HepG2 (cell line): ENCODE results near the gene KLRD1.

ENCODE experiments used
- CEBPB ChIP-seq: IDR thresholded peaks from 2 replicates; pipeline ENCODE4 v1.6.1; 2011; ENCODE audit warnings: low read depth, low read length, improper control_type of control experiment, borderline replicate concordance
- EP300 ChIP-seq, 3 experiments: sonication (generic) in 1 of 3; formaldehyde crosslinking in 1 of 3; IDR thresholded peaks; 2 replicates each; pipeline versions ENCODE4 v1.5.1 to v1.6.1; 2011 to 2020; ENCODE audit warnings: low read depth in 2 of 3, low read length in 2 of 3, borderline replicate concordance in 1 of 3, improper control_type of control experiment in 1 of 3, mild to moderate bottlenecking in 1 of 3, missing genetic modification reagents in 1 of 3, moderate library complexity in 1 of 3
- FLYWCH1 ChIP-seq: sonication (generic); formaldehyde crosslinking; IDR thresholded peaks from 2 replicates; pipeline ENCODE4 v1.8.1; 2023; ENCODE audit warnings: mild to moderate bottlenecking, missing genetic modification reagents
- FOXM1 ChIP-seq: sonication (generic); formaldehyde crosslinking; IDR thresholded peaks from 2 replicates; pipeline ENCODE4 v1.5.0; 2020; ENCODE audit warnings: missing genetic modification reagents
- IRX3 ChIP-seq: sonication (generic); formaldehyde crosslinking; IDR thresholded peaks from 2 replicates; pipeline ENCODE4 v1.8.1; 2023; ENCODE audit warnings: mild to moderate bottlenecking, low read depth, missing genetic modification reagents, borderline replicate concordance
- NR3C1 ChIP-seq: sonication (generic); formaldehyde crosslinking; IDR thresholded peaks from 2 replicates; pipeline ENCODE4 v1.4.0; 2020; ENCODE audit warnings: missing genetic modification reagents
- SIN3A ChIP-seq: IDR thresholded peaks from 2 replicates; pipeline ENCODE4 v1.6.1; 2011; ENCODE audit warnings: low read depth, mild to moderate bottlenecking, control low read depth, low read length, borderline replicate concordance
- TP53 ChIP-seq: sonication (generic); formaldehyde crosslinking; conservative IDR thresholded peaks from 2 replicates; pipeline ENCODE4 v1.4.0; 2020; ENCODE audit warnings: missing genetic modification reagents
- ZBTB33 ChIP-seq: sonication (generic); formaldehyde crosslinking; IDR thresholded peaks from 2 replicates; pipeline ENCODE4 v1.4.0; 2020; ENCODE audit warnings: missing genetic modification reagents
- TF ChIP-seq, protein P1 (sequence below): sonication (generic); formaldehyde crosslinking; IDR thresholded peaks from 2 replicates; pipeline ENCODE4 v1.5.0; 2020; ENCODE audit warnings: mild to moderate bottlenecking, missing genetic modification reagents, moderate library complexity

- TF ChIP-seq ZBTB33 (no peak), NR3C1 (CRISPR knock-in tag) (no peak), IRX3 (CRISPR knock-in tag) (no peak), FLYWCH1 (no peak), TP53 (no peak), EP300 (IDR thresholded peaks at IDR 0.05; ENCODE audit: low read depth in 2 of 2, low read length in 2 of 2) (no peak), EP300 (CRISPR knock-in tag; IDR thresholded peaks at IDR 0.05; ENCODE audit: borderline replicate concordance) (no peak), CEBPB (no peak), SIN3A (no peak), FOXM1 (CRISPR knock-in tag) (no peak)
- TF ChIP-seq, protein P1, sequence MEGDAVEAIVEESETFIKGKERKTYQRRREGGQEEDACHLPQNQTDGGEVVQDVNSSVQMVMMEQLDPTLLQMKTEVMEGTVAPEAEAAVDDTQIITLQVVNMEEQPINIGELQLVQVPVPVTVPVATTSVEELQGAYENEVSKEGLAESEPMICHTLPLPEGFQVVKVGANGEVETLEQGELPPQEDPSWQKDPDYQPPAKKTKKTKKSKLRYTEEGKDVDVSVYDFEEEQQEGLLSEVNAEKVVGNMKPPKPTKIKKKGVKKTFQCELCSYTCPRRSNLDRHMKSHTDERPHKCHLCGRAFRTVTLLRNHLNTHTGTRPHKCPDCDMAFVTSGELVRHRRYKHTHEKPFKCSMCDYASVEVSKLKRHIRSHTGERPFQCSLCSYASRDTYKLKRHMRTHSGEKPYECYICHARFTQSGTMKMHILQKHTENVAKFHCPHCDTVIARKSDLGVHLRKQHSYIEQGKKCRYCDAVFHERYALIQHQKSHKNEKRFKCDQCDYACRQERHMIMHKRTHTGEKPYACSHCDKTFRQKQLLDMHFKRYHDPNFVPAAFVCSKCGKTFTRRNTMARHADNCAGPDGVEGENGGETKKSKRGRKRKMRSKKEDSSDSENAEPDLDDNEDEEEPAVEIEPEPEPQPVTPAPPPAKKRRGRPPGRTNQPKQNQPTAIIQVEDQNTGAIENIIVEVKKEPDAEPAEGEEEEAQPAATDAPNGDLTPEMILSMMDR (CRISPR knock-in tag), result no peak
These were observed 57.3 kb downstream of the KLRD1 start for GRCh38 chr12:10364815-10365622.
